BLaER1 treated with 17β-estradiol and CSF1 and Interleukin-3, amounts not matched to agents 10 nM and 100 nM (cell line): ENCODE measurements around the gene CLIC5.

Source experiments
- H3K27ac ChIP-seq, 11 experiments: shearing (Covaris generic); formaldehyde crosslinking; 2 replicates each; pipeline ENCODE4 v1.8.1; 2022
- H3K27me3 ChIP-seq, 11 experiments: shearing (Covaris generic); formaldehyde crosslinking; 2 replicates each; pipeline ENCODE4 v1.8.1; 2022
- H3K36me3 ChIP-seq, 11 experiments: shearing (Covaris generic); formaldehyde crosslinking; 2 replicates each; pipeline ENCODE4 v1.8.1; 2022
- H3K4me1 ChIP-seq, 10 experiments: shearing (Covaris generic); formaldehyde crosslinking; 2 replicates each; pipeline ENCODE4 v1.8.1; 2022
- H3K4me2 ChIP-seq, 11 experiments: shearing (Covaris generic); formaldehyde crosslinking; 2 replicates each; pipeline ENCODE4 v1.8.1; 2022
- H3K4me3 ChIP-seq, 10 experiments: shearing (Covaris generic); formaldehyde crosslinking; 2 replicates each; pipeline ENCODE4 v1.8.1; 2022
- H3K9ac ChIP-seq, 11 experiments: shearing (Covaris generic); formaldehyde crosslinking; 2 replicates each; pipeline ENCODE4 v1.8.1; 2022
- H3K9me3 ChIP-seq, 11 experiments: shearing (Covaris generic); formaldehyde crosslinking; replicated peaks in 1 of 11; 2 replicates each; pipeline ENCODE4 v1.8.1; 2022
- H4K20me1 ChIP-seq, 11 experiments: shearing (Covaris generic); formaldehyde crosslinking; 2 replicates each; pipeline ENCODE4 v1.8.1; 2022
- Cebpa-rat ChIP-seq, 11 experiments: shearing (Covaris generic); IDR thresholded peaks; 2 replicates each; pipeline ENCODE4 v1.8.1; 2022

Gene CLIC5

DNA sequence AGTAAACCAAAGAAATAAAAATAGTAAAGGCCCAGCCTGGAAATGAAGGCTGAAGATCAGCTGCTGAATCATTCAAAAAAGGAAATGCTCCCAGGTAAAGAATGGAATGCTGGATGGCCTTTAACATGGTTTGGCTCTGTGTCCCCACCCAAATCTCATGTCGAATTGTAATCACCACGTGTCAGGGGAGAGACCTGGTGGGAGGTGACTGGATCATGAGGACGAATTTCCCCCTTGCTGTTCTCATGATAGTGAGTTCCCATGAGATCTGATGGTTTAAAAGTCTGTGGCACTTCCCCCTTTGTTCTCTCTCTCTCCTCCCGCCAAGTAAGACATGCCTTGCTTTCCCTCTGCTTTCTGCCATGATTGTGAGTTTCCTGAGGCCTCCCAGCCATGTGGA lies 9.9 kb upstream of the CLIC5 start:
- no peaks in the 10 kb centered on the region for H3K27me3 ChIP-seq
- no peak for TF ChIP-seq Cebpa-rat (IDR thresholded peaks at IDR 0.05)
- no peak overlapping the region for H3K9ac ChIP-seq
- no peak overlapping the region for H3K4me2 ChIP-seq
- H3K36me3 ChIP-seq = no peaks in the 10 kb centered on the region
- no peak overlapping the region for H3K27ac ChIP-seq
- H3K4me3 ChIP-seq = no peak overlapping the region
- peaks cover 0 to 13% (median 0%) of the 10 kb centered on the region in 11 experiments; a peak in 2 of 22 replicates for H3K9me3 ChIP-seq
- H4K20me1 ChIP-seq = no peaks in the 10 kb centered on the region
- 0 out of 20 replicates have a peak, but pooled peaks cover 0 to 7% (median 0%) of the 10 kb centered on the region in 10 experiments for H3K4me1 ChIP-seq

DNA sequence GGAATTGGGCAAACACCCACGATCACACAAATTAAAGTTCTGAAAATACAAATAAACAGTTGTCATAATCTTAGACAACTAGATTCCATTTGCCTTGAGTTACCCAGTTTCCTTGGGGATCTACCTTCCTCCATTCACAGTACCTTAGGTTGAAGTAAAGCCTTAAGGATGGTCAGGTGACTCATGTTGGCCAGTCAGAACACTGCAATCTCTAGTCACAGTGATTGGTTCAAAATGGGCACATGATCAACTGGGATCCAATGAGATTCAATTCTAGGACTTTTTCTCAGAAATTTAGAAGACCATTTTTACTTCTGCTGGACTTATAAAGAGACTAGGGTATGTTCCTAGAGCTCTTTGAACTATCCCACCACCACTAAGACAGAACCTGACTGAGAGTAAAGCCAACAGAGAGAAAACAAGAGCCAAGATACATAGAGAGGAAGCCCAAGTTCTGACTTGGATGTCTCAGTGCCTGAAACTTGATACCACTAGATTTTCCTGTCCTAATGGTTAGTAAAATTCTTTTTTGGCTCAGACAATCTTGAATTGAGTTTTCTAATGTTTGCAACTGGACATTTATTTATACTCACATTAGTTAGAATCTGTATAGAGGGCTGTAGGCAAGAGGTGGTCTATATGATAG lies 8.6 kb upstream of the CLIC5 start:
- Histone ChIP-seq H3K36me3 (no peaks in the 10 kb centered on the region), H3K4me3 (no peak overlapping the region), H4K20me1 (no peaks in the 10 kb centered on the region), H3K9ac (no peak overlapping the region), H3K27ac (no peak overlapping the region), H3K4me2 (no peak overlapping the region), H3K9me3 (peaks cover 0 to 13% (median 0%) of the 10 kb centered on the region in 11 experiments; a peak in 2 of 22 replicates), H3K27me3 (no peaks in the 10 kb centered on the region), H3K4me1 (0 out of 20 replicates have a peak, but pooled peaks cover 0 to 7% (median 0%) of the 10 kb centered on the region in 10 experiments)
- TF ChIP-seq Cebpa-rat (IDR thresholded peaks at IDR 0.05) = no peak

DNA sequence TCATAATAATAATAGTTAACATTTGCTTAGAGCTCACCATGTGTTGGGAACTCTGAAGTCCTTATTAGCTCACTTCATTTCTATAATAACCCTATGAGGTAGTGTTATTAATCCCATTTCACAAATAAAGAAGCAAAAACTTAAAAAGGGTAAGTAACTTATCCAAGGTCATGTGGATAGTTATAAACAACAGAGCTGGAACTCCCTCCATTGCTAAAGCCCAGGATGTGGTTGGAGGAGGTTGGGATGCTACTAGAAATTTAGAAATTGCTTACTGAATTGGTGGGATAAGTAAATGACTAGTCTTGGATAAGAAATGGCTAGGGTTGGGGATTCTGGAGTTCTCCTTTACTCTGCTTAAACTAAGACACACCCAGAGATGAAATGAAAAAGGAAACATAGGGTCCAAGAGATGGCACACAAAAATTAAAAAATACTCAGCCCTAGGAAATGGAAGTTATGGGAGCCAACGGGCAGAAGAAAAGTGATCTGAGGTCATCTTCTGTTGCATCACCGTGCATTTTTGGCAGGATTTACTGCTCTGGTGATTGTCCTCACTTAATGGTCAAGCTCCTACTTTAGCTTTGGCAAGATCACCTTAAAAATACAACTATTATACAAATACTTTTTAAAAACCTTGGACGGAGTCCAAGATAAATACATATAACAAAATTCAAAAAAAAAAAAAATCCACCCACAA lies 7.7 kb upstream of the CLIC5 start:
- no peak overlapping the region for H3K4me2 ChIP-seq
- no peak overlapping the region for H3K4me3 ChIP-seq
- no peaks in the 10 kb centered on the region for H4K20me1 ChIP-seq
- no peaks in the 10 kb centered on the region for H3K27me3 ChIP-seq
- TF ChIP-seq Cebpa-rat (IDR thresholded peaks at IDR 0.05) = no peak
- no peaks in the 10 kb centered on the region for H3K36me3 ChIP-seq
- H3K9ac ChIP-seq = no peak overlapping the region
- H3K4me1 ChIP-seq = 0 out of 20 replicates have a peak, but pooled peaks cover 0 to 7% (median 0%) of the 10 kb centered on the region in 10 experiments
- peaks cover 0 to 13% (median 0%) of the 10 kb centered on the region in 11 experiments; a peak in 2 of 22 replicates for H3K9me3 ChIP-seq
- H3K27ac ChIP-seq = no peak overlapping the region

DNA sequence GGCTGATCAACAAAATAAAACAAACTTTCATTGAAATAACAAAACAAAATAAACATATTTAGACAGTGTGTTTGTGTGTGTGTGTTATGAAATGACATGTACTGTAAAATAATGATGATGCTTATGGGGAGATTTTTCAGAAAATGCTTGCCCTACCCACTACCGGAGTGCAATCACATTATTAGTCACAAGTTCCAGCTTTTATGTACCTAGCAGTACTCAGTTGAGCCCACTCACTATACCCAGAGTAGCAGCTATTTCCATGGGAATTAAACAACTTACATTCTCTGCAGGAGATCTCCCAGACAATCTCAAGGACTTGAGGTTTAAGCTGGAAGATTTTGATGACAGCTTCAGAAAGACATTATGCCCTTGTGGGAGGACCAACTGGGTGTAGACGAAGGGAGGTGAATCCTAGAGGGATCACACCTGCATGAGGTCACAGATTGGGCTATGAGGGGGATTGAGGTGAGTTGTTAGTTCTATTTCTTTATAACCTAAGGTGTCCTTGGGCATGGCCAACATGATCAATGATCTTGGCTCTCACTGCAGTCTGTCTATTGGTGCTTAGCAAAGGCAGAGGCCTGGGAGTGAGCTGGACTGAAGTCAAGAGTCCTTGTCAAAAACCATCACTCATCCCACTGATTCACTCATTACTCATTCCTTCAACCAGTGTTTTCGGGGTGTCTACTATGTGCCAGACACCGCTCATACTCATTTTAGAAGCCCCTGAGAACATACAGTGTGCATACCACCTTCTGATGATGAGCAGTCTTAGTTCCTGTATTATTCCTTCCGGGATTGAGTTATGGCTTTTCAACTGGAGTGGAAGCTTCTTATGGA lies 6.7 kb upstream of the CLIC5 start:
- Histone ChIP-seq H3K4me1 (0 out of 20 replicates have a peak, but pooled peaks cover 0 to 7% (median 0%) of the 10 kb centered on the region in 10 experiments), H3K27ac (no peak overlapping the region), H3K9ac (no peak overlapping the region), H3K4me3 (no peak overlapping the region), H3K4me2 (no peak overlapping the region), H3K36me3 (no peaks in the 10 kb centered on the region), H4K20me1 (no peaks in the 10 kb centered on the region), H3K27me3 (no peaks in the 10 kb centered on the region), H3K9me3 (peaks cover 0 to 14% (median 0%) of the 10 kb centered on the region in 11 experiments; a peak in 3 of 22 replicates)
- no peak for TF ChIP-seq Cebpa-rat (IDR thresholded peaks at IDR 0.05)

DNA sequence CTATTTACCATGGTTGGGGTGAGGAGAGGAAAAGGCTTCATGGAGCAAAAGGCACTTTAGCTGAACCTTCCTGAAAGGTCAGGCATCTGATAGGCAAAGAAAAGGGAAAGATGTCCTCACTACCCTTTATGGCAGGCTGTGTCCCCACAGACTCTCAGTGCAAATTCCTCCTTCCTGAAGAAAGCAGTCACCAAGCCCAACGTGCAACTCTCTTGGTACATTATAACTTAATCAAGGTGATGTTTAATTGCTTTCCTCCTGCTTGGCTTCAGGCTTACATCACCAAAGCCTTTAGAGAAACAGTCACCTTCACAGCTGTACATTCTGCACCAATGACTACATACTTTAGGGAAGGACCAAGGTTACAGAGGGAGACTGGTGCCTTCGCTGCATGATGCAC lies 2.1 kb upstream of the CLIC5 start:
- Histone ChIP-seq H3K4me2 (no peak overlapping the region), H3K9ac (no peak overlapping the region), H4K20me1 (no peaks in the 10 kb centered on the region), H3K27ac (no peak overlapping the region), H3K4me1 (no peaks in the 10 kb centered on the region), H3K4me3 (no peak overlapping the region), H3K36me3 (no peaks in the 10 kb centered on the region), H3K27me3 (0 out of 22 replicates have a peak, but pooled peaks cover 0 to 5% (median 0%) of the 10 kb centered on the region in 11 experiments), H3K9me3 (peaks cover 13 to 32% (median 25%) of the 10 kb centered on the region in 11 experiments)
- TF ChIP-seq Cebpa-rat (IDR thresholded peaks at IDR 0.05) = no peak

DNA sequence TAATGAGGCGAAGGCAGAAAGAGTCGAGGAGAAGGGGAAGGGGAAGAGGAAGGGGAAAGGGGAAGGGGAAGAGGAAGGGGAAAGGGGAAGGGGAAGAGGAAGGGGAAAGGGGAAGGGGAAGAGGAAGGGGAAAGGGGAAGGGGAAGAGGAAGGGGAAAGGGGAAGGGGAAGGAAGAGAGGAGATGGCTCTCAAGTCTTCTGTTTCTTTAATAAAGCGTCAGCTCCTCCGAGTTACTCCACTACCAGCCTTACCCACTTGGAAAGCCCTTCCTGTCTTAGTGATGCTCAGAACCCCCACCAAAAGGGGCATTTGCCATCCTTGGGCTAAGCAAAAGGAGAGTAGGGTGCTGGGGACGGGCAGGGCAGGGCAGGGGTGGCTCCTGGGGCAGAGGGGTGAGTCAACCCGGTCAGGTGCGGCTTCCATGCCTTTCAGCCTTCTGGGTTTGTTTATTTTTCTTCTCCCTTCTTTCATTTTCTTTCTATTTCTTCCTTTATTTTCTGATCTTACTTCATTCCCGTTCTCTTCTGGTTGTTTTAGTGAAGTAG lies 476 bp upstream of the CLIC5 start:
- TF ChIP-seq Cebpa-rat (IDR thresholded peaks at IDR 0.05) = no peak
- H3K4me2 ChIP-seq = no peak overlapping the region

DNA sequence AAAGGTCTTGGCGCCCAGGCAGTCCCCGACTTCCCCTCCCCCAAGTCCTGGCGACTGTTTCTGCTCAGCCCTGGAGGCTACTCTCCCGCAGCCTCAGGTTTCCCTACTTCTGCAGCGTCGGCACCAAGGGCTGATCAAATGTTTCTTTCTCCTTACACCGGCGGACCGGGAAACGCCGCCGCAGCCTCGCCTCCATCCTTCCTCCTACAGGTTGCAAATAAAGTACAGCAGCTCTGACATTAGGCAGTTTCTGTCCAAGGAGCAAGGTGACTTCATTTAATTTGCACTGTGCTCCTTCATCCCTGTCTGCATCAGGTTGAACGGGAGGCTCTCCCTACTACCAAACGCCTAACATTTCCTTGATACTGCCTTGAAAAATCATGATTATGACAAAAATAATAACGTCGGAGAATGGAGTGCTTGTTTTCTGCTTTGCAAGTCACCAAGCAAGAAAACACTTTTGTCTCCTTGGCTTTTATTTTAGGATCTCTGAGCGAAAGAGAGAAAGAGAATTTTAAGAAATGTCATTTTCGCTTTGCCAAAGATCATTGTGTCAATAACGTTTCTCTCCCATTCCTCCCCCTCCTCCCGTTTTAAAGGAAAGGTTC lies 1.0 kb downstream of the CLIC5 start:
- 0 out of 22 replicates have a peak, but pooled peaks cover 0 to 5% (median 0%) of the 10 kb centered on the region in 11 experiments for H3K27me3 ChIP-seq
- peaks cover 7 to 14% (median 10%) of the 10 kb centered on the region in 10 experiments; a peak in 16 of 20 replicates for H3K4me1 ChIP-seq
- no peak for TF ChIP-seq Cebpa-rat (IDR thresholded peaks at IDR 0.05)
- H3K9ac ChIP-seq = no peak overlapping the region
- H4K20me1 ChIP-seq = no peaks in the 10 kb centered on the region
- no peak overlapping the region for H3K27ac ChIP-seq
- H3K36me3 ChIP-seq = no peaks in the 10 kb centered on the region
- H3K9me3 ChIP-seq = peaks cover 13 to 32% (median 25%) of the 10 kb centered on the region in 11 experiments
- H3K4me2 ChIP-seq = no peak overlapping the region
- H3K4me3 ChIP-seq = no peak overlapping the region

More for the DNA sequence above, 476 bp upstream of the CLIC5 start:
- H3K9me3 ChIP-seq = peaks cover 13 to 32% (median 25%) of the 10 kb centered on the region in 11 experiments
- peaks cover 4 to 8% (median 7%) of the 10 kb centered on the region in 10 experiments; a peak in 16 of 20 replicates for H3K4me1 ChIP-seq
- no peaks in the 10 kb centered on the region for H3K36me3 ChIP-seq
- 0 out of 22 replicates have a peak, but pooled peaks cover 0 to 5% (median 0%) of the 10 kb centered on the region in 11 experiments for H3K27me3 ChIP-seq
- H3K9ac ChIP-seq = no peak overlapping the region
- H3K27ac ChIP-seq = no peak overlapping the region
- H4K20me1 ChIP-seq = no peaks in the 10 kb centered on the region
- H3K4me3 ChIP-seq = no peak overlapping the region

DNA sequence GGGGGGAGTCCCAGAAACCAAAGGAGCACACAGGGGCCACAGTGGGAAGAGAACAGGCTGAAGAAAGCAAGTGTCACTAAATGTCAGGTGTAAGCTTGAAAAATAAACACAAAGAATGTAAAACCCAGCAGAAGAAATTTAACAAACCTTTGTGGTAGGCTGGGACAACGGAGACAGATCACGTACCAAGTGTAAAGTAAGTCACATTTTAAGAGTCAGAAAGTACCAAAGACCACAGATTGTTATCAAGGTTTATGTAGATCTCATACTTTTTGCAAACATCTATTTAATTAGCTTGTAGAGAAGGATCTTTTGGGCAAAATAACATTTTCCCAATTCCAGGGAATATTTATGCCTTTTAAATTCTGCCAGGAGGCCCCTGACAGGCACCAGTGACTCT lies 1.6 kb downstream of the CLIC5 start:
- H3K9me3 ChIP-seq = peaks cover 13 to 32% (median 25%) of the 10 kb centered on the region in 11 experiments
- H3K4me2 ChIP-seq = no peak overlapping the region
- no peaks in the 10 kb centered on the region for H3K36me3 ChIP-seq
- H3K27me3 ChIP-seq = 0 out of 22 replicates have a peak, but pooled peaks cover 0 to 5% (median 0%) of the 10 kb centered on the region in 11 experiments
- H3K4me3 ChIP-seq = no peak overlapping the region
- H3K9ac ChIP-seq = no peak overlapping the region
- H4K20me1 ChIP-seq = no peaks in the 10 kb centered on the region
- no peak overlapping the region for H3K27ac ChIP-seq
- peaks cover 7 to 14% (median 10%) of the 10 kb centered on the region in 10 experiments; a peak in 16 of 20 replicates for H3K4me1 ChIP-seq
- no peak for TF ChIP-seq Cebpa-rat (IDR thresholded peaks at IDR 0.05)
